Psoas muscle (tissue), 8 donors: ENCODE data around the gene SCYL3. TPM values are rescaled to one million over a fixed set of nuclear protein-coding genes. Genes with fewer than 3 reads are reported as not detected.

ENCODE experiments used
- ATAC-seq, 4 donors: fragments of 200-7000 bp; cut with Tn5 transposase; one replicate each; pipeline ENCODE4 v1.9.1; 2020; ENCODE audit warnings: moderate library complexity in 3 of 4, mild to moderate bottlenecking in 2 of 4
- DNase-seq, 2 donors: peaks; one replicate each; pipeline ENCODE4 v3.0.0-alpha.2; 2020
- H3K27ac ChIP-seq: fragments of 200-600 bp; one replicate; pipeline ENCODE4 v1.8.0; 2022
- H3K27me3 ChIP-seq, 3 donors: fragments of 200-600 bp in 1 of 3; one replicate each; pipeline versions ENCODE4 v1.6.1 to v1.8.0; 2013 to 2022; ENCODE audit warnings: low read length in 2 of 3, mild to moderate bottlenecking in 2 of 3, moderate library complexity in 1 of 3; ENCODE audit not compliant: insufficient read depth in 3 of 3
- H3K36me3 ChIP-seq, 2 donors: fragments of 200-600 bp in 1 of 2; one replicate each; pipeline versions ENCODE4 v1.6.1 to v1.8.0; 2013 to 2022; ENCODE audit warnings: low read depth in 1 of 2, mild to moderate bottlenecking in 1 of 2, moderate library complexity in 1 of 2; ENCODE audit not compliant: insufficient read depth in 1 of 2
- H3K4me1 ChIP-seq: fragments of 200-600 bp; one replicate; pipeline ENCODE4 v1.8.0; 2022
- H3K4me3 ChIP-seq: fragments of 200-600 bp; one replicate; pipeline ENCODE4 v1.8.0; 2022; ENCODE audit warnings: mild to moderate bottlenecking
- H3K9me3 ChIP-seq: fragments of 200-600 bp; one replicate; pipeline ENCODE4 v1.8.0; 2022
- WGBS, 3 donors: extraction: QIAGEN DNeasy Blood & Tissue Kit; methylation state at CpG; one replicate each; pipeline versions ENCODE4 v1.1.6 to v1.1.7; 2013; 5-methylcytosine and 5-hydroxymethylcytosine counted together
- intact Hi-C, 2 donors: fragments of 100-400 bp; cut with DNase I; formaldehyde crosslinking; loops; one replicate each; pipeline versions ENCODE4 v1.11.0 to v1.14.2; 2022
- polyA plus RNA-seq, 3 donors: library from polyadenylated mRNA; stranded (reverse); fragments of 200-250 nt; gene quantifications; one replicate each; pipeline ENCODE4 v1.2.3, GENCODE V29; 2013
- total RNA-seq, 4 donors: library from RNA; stranded (reverse); fragmentation: NEBNext Ultra II Directional in 2 of 4; extraction: Animal tissue kit (Norgen Biotek cat#: 25700) in 2 of 4; gene quantifications; one replicate each; pipeline versions ENCODE4 v1.2.1 to v1.2.4, GENCODE V29; 2021 to 2023
- TF ChIP-seq, protein P1 (sequence below): fragments of 200-600 bp; IDR thresholded peaks from one replicate; pipeline ENCODE4 v1.8.0; 2022; ENCODE audit warnings: antibody characterized with exemption
- donor health status: healthy with polysubstance abuse.
- donor health status: DM: no; HTN: no; CAD: no; lungs with moderate emphysema.
- donor health status: Bipolar disorder and iron deficiency.
- donor health status: healthy.
- donor health status: DM: yes; HTN: yes; CAD: no.
- donor health status: DM: no; HTN: no; CAD: no.
- donor health status: DM: no; HTN: no; CAD: no.
- donor health status: DM: yes; HTN: yes; CAD: no.

SCYL3 gene
- total and polyA plus RNA-seq, 7 donors: 6.0 to 15.7 (median 7.5) TPM

DNA sequence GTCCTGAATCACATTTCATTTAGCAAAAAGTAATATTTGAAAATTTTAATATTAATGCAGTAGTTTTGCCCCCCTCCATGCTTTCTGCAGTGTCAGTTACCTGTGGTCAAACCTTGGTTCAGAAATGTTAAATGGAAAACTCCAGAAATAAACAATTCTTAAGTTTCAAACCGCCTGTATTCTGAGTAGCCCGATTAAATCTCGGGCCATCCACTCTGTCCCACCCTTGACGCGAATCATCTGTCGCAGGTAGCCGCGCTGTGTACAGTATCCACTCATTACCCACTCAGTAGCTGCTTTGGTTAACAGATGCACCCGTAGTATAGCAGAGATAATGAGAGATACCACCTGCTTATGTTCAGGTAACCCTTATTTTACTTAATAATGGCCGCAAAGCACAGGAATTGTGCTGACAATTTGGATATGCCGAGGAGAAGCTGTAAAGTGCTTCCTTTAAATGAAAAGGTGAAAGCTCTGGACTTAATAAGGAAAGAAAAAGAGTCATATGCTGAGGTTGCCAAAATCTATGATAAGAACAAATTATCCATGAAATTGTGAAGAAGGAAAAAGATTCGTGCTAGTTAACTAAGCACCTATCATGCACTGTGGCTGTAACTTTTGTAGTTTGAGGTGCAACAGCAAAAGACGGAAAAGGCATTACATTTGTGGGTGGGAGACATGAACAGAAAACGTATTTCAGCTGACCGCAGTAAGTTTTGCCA, 889 bp upstream of the SCYL3 start:
- peak in 1 of 4 donors; percentile 29 for ATAC-seq
- H3K4me1 ChIP-seq: peaks cover 14% of the 10 kb centered on the region
- no peaks in the 10 kb centered on the region for H3K9me3 ChIP-seq
- intact Hi-C loops: loop anchor here (5.0 kb wide), 2 partner anchors 97 to 102 kb away; partner anchors contain the start of gene METTL18 (in 1 of the 2)
- TF ChIP-seq, protein P1, sequence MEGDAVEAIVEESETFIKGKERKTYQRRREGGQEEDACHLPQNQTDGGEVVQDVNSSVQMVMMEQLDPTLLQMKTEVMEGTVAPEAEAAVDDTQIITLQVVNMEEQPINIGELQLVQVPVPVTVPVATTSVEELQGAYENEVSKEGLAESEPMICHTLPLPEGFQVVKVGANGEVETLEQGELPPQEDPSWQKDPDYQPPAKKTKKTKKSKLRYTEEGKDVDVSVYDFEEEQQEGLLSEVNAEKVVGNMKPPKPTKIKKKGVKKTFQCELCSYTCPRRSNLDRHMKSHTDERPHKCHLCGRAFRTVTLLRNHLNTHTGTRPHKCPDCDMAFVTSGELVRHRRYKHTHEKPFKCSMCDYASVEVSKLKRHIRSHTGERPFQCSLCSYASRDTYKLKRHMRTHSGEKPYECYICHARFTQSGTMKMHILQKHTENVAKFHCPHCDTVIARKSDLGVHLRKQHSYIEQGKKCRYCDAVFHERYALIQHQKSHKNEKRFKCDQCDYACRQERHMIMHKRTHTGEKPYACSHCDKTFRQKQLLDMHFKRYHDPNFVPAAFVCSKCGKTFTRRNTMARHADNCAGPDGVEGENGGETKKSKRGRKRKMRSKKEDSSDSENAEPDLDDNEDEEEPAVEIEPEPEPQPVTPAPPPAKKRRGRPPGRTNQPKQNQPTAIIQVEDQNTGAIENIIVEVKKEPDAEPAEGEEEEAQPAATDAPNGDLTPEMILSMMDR: no peak
- H3K27ac ChIP-seq: peak overlapping the region; percentile 96
- peak overlapping the region; percentile 77 for H3K4me3 ChIP-seq
- no peaks in the 10 kb centered on the region for H3K36me3 ChIP-seq
- 34 to 39% (median 34%) methylated on average over 15 of the region's 15 CpGs for WGBS, 3 donors
- DNase-seq: no peak
- peaks cover 0 to 7% (median 0%) of the 10 kb centered on the region in 3 donors for H3K27me3 ChIP-seq

GRCh38 chr1:169892927-169893644, 610 bp downstream of the SCYL3 start:
- intact Hi-C loops: loop anchor here (5.0 kb wide), 2 partner anchors 96 to 101 kb away; partner anchors contain the start of gene METTL18 (in 1 of the 2)
- peak; percentile 2 to 17 (median 6) for ATAC-seq
- peaks cover 0 to 7% (median 0%) of the 10 kb centered on the region in 3 donors for H3K27me3 ChIP-seq
- peak overlapping the region; percentile 77 for H3K4me3 ChIP-seq
- TF ChIP-seq, protein P1: no peak
- H3K36me3 ChIP-seq: peaks cover 0 to 8% of the 10 kb centered on the region in 2 donors
- H3K4me1 ChIP-seq: peaks cover 18% of the 10 kb centered on the region
- H3K9me3 ChIP-seq: no peaks in the 10 kb centered on the region
- 0 to 1% (median 0%) methylated on average over 39 to 51 of the region's 51 CpGs for WGBS, 3 donors
- no peak for DNase-seq
- H3K27ac ChIP-seq: peak overlapping the region; percentile 96

DNA sequence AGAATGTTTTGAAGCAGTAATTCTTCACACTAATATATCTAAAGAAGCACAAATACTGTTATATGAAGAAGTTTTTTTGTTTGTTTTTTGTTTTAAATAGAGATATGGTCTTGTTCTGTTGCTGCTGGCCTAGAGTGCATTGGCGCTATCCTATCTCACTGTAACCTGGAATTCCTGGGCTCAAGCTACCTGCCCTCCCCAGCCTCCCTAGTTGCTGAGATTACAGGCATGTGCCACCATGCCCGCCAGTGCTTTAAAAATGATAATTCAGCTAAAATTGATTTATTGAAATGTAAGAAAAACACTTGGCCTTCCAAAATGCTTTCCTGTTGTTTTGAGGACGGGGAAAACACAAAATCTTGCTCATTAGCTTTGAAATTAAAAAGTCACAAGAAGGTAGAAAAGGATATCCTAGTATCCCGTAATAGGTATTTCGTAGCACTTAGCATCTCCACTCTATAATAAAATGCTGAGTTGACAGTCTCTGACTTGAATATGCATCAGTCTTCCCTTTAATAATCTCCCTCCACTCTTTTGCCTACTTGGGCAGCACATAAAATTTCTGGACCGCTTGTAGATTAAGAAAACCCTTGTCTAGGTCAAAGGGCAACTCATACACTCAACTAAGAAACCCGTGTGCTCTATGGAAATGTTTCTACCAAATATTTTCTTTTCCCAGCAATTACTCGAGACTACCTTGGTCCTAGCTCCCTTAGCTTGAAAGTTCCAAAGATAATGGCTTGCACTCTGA, 1.3 kb downstream of the SCYL3 start:
- no peaks in the 10 kb centered on the region for H3K9me3 ChIP-seq
- intact Hi-C loops: loop anchor here (5.0 kb wide), 2 partner anchors 95 to 100 kb away; partner anchors contain the start of gene METTL18 (in 1 of the 2)
- peak overlapping the region; percentile 77 for H3K4me3 ChIP-seq
- peak overlapping the region; percentile 96 for H3K27ac ChIP-seq
- TF ChIP-seq, protein P1: no peak
- 57 to 58% (median 58%) methylated on average over 8 of the region's 8 CpGs for WGBS, 3 donors
- H3K27me3 ChIP-seq: peaks cover 0 to 7% (median 0%) of the 10 kb centered on the region in 3 donors
- H3K4me1 ChIP-seq: peaks cover 18% of the 10 kb centered on the region
- ATAC-seq: no peak
- no peak for DNase-seq
- peaks cover 0 to 15% of the 10 kb centered on the region in 2 donors for H3K36me3 ChIP-seq

DNA sequence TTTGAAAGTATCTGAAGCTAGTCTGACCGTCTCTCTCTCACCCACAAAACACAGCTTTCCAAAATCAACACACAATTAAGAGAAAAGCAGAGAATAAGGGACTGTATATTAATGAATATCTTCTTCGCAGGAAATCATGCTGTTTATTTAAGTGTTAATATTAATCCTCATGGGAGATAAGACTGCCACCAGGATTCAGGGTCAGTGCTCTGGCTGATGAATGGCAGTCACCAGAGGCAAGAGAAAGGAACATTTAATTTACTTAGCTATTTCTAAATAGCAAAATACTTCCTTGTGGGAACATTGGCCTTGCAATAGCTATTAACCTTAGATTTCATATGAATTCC, 2.2 kb downstream of the SCYL3 start:
- ATAC-seq: no peak
- peaks cover 0 to 4% (median 0%) of the 10 kb centered on the region in 3 donors for H3K27me3 ChIP-seq
- H3K9me3 ChIP-seq: no peaks in the 10 kb centered on the region
- DNase-seq: no peak
- no peak overlapping the region for H3K27ac ChIP-seq
- TF ChIP-seq, protein P1: no peak
- intact Hi-C loops: loop anchor here (5.0 kb wide), 2 partner anchors 94 to 99 kb away; partner anchors contain the start of gene METTL18 (in 1 of the 2)
- H3K4me3 ChIP-seq: no peak overlapping the region
- 87 to 92% (median 92%) methylated on average over 2 of the region's 2 CpGs for WGBS, 3 donors
- H3K36me3 ChIP-seq: peaks cover 3 to 24% of the 10 kb centered on the region in 2 donors
- peaks cover 18% of the 10 kb centered on the region for H3K4me1 ChIP-seq
